Stomach smooth muscle (tissue), 2 donors: ENCODE results near the gene GGTLC3.
"Not testable (repeated sequence)": the region's sequence is repeated elsewhere in the genome, so short reads cannot be mapped to it uniquely, and the experiment has no call there.

ENCODE experiments used
- H3K27ac ChIP-seq: one replicate; pipeline ENCODE4 v1.7.0; 2013; ENCODE audit warnings: mild to moderate bottlenecking, low read length, inconsistent platforms
- H3K27me3 ChIP-seq, 2 donors: one replicate each; pipeline ENCODE4 v1.7.0; 2013; ENCODE audit warnings: low read length in 2 of 2; ENCODE audit not compliant: insufficient read depth in 2 of 2, control insufficient read depth in 1 of 2
- H3K36me3 ChIP-seq, 2 donors: one replicate each; pipeline ENCODE4 v1.7.0; 2013; ENCODE audit warnings: low read length in 2 of 2; ENCODE audit not compliant: control insufficient read depth in 2 of 2, insufficient read depth in 2 of 2
- H3K4me1 ChIP-seq: one replicate; pipeline ENCODE4 v1.7.0; 2013; ENCODE audit warnings: low read length; ENCODE audit not compliant: control insufficient read depth, insufficient read depth
- H3K4me3 ChIP-seq, 2 donors: one replicate each; pipeline ENCODE4 v1.7.0; 2013; ENCODE audit warnings: low read length in 2 of 2
- H3K9ac ChIP-seq, 2 donors: one replicate each; pipeline ENCODE4 v1.7.0; 2013; ENCODE audit warnings: low read length in 2 of 2, mild to moderate bottlenecking in 1 of 2
- H3K9me3 ChIP-seq, 2 donors: one replicate each; pipeline ENCODE4 v1.7.0; 2013; ENCODE audit warnings: low read length in 2 of 2; ENCODE audit not compliant: control insufficient read depth in 2 of 2
- donor health status: healthy.
- donor health status: Pancreatic carcinoma.

The GGTLC3 gene

DNA sequence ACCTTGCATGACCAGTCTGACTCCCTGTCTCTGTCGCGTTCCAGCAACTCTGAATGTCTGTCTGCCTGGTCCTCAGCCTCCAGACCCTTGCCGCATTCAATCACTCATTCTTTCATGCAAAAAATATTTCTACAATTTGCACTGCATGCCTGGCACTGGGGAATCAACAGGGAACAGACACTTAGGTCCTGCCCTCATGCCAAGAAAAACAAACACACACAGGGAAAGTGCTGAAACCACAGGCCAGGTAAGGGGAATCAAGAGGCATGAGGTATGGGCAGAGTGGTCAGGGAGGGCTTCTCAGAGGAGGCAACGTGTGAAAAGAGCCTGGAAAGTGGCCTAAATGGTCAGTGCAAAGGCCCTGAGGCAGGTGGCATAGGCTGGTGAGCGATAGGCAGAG, at the start of gene GGTLC3:
Gene GGTLC3 (minus strand): TSS at position 101 of the 400 bp plus-strand sequence. CDS start 264 bp downstream, outside the sequence.
- not testable (repeated sequence) for H3K4me1 ChIP-seq, H3K27me3 ChIP-seq, H3K36me3 ChIP-seq, H3K4me3 ChIP-seq, H3K9me3 ChIP-seq, H3K27ac ChIP-seq, H3K9ac ChIP-seq

DNA sequence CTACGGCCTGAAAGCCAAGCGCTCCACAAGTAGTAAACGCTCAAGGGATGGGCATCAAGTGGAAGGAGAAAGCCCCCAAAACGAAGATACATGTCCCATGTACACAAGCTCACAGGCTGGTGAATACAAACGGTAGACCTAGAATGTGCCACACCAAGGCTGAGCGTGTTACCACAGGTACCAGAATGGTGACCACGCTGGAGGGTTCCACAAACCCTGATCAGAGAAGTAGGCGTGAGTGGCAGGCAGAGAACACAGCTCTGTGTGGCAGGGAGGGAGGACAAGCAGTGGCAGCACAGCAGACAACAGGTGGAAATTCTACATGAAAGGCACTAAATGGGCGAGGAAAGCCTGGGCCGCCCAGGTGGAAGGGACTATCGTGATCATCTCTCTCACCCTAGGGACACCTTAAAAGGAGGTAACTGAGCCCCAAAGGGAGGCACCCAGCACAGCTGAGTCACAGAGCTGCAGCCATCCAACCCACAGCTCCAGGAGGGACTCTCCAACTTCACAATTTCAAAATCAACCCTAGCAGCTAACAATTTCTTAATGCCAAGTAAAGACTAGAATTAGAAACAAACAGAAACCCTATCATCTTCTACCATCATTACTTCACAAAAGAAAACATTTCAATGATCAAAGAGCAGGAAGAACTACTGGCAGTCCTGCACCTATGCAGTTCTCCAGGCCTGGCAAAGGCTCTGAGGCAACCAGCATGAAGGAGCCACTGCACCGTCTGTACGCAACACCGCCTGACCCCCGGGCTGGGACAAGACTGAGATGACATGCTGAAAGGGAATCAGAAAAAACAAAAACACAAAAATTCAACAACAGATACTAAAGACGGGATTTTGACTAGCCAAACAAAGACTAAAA, 42.4 kb upstream of the GGTLC3 start:
- not testable (repeated sequence) for H3K27ac ChIP-seq, H3K27me3 ChIP-seq, H3K9ac ChIP-seq, H3K9me3 ChIP-seq, H3K4me3 ChIP-seq, H3K4me1 ChIP-seq, H3K36me3 ChIP-seq

DNA sequence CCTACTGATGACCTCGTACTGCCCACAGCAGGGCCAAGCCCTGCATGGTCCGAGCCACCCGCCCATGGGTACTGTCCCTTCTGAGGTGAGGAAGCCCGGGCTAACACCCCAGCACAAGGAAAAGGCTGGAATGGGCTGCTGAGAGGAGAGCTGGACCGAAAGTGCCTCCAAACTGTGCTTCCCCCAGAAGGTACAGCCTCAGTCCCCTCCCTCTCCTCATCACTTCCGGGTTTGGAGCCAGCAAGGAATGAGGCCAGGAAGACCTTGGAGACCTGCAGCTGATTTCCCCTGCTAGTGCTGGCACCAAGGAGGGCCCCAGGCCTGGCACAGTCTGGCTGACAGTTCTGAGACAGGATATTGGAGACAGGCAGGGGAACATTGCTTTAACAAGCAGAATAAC, 41.0 kb upstream of the GGTLC3 start:
- H3K4me3 ChIP-seq, H3K27me3 ChIP-seq, H3K9ac ChIP-seq, H3K4me1 ChIP-seq, H3K36me3 ChIP-seq, H3K27ac ChIP-seq, H3K9me3 ChIP-seq: not testable (repeated sequence)

DNA sequence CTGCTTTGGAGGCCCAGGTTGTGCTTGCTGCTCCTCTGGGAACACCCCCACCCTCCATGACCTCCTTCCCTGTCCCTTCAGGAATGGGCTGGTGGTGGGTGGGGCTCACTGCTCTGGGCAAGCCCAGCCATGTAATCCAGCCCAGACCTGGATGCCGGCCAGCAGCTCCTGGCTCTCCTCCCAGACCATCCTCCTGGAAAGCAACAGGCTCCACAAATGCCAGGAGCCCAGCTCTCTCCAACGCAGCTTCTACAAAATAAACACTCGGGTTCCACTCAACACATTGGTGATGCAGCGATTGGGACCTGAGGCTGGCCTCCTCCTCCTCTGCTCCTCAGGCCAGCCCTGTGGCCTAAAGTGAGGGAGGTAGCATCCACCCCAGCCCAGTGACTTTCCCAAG, 40.6 kb upstream of the GGTLC3 start:
- H3K4me3 ChIP-seq, H3K27me3 ChIP-seq, H3K9ac ChIP-seq, H3K4me1 ChIP-seq, H3K36me3 ChIP-seq, H3K27ac ChIP-seq, H3K9me3 ChIP-seq: not testable (repeated sequence)

DNA sequence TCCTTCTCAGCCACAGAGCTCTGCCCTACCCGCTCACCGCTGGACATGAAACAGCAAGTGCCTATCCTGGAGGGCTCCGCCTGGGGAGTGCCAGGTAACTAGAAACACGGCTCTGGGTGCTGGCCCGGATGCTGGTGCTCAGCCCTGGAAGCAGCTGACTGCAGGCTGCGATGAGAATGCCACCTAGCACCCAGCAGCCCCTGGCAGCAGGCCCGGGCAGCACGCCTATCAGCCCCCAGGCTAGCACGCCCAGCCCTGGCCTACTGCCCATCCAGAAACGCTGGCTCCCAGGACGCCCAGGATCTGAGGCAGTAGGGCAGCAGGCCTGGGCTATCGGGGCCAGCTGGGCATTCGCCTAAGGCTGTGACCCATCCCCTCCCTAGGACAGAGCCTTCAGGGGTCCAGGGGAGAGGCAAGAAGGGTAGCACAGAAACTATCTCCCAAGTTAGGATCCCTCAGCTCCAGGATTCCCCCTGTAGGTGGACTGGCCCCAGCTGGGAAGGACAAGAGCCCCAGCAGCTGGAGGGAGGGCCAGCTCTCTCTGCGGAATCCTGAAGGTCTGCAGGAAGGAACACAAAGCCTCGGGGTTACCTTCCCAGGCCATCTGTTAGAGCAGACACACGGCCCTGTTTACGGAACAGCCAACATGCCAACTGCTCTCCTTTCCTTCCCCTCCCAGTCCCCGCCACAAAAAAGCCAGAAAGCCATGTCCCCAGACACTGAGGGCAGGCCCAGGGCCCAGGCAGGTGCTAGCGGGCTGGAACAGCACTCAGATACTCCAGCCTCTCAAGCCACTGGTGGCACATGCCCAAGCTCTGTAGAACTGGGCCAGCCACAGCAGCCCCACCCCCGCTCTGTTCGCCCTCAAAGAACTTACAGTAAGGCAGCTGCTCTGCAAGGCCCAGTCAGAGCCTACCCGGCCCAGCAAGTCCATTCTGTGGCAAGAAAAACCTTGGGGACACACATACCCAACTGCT, 36.6 kb upstream of the GGTLC3 start:
- not testable (repeated sequence) for H3K9me3 ChIP-seq, H3K4me1 ChIP-seq, H3K9ac ChIP-seq, H3K27ac ChIP-seq, H3K27me3 ChIP-seq, H3K36me3 ChIP-seq, H3K4me3 ChIP-seq

DNA sequence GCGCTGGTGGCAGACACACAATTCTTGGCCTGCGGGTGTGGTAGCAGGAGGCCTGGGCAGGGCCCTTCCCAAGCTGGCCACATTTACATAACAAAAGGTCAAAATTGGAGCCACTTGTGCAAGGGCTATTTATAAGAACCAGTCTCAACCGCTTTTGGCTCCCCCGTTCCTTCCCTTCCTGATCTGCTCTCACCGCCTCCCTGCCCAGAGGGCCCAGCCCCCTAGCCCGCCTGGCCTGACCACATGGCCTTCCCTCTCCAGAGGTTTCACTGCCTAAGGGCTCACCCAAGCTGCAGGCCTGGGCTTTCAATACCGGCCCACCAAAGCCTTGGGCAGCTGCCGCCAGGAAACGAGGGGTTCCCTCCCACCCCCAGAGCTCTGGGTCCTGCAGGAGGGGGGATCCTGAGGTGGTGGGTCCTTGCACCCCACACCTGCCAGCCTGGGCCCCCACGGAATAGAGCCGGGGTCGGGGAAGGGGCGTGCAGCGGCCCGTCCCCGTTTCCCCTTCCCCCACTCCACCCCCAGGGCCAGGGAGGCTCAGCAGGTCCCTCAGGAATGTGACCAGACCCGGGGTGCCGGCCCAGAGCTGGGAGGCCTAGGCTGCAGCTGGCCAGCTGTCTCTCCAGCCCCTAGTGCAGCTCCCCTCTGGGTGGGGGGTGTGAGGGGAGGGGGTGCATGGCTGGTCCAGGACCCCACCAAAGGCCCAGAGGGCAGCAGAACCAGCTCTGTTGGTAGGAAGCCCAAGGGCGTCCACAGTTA, 35.1 kb upstream of the GGTLC3 start:
- H3K9me3 ChIP-seq, H3K4me1 ChIP-seq, H3K36me3 ChIP-seq, H3K9ac ChIP-seq, H3K27me3 ChIP-seq, H3K4me3 ChIP-seq, H3K27ac ChIP-seq: not testable (repeated sequence)

DNA sequence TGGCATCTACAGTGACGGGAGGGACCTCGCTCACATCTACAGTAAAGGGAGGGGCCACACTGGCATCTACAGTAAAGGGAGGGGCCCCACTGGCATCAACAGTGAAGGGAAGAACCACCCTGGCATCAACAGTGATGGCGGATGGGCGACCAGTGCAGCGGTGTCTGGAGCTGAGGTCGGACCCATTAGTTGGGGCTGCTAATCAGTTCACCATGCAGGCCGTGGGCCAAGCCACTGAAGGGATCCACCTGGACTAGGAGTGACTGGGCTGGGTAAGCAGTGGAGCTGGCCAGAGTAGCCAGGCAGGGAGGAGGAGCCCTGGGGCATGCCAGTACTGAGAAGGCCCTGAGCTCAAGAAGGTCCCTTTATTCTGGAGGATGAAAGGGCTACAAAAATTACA, 33.1 kb upstream of the GGTLC3 start:
- not testable (repeated sequence) for H3K27me3 ChIP-seq, H3K4me1 ChIP-seq, H3K9ac ChIP-seq, H3K4me3 ChIP-seq, H3K36me3 ChIP-seq, H3K27ac ChIP-seq, H3K9me3 ChIP-seq

DNA sequence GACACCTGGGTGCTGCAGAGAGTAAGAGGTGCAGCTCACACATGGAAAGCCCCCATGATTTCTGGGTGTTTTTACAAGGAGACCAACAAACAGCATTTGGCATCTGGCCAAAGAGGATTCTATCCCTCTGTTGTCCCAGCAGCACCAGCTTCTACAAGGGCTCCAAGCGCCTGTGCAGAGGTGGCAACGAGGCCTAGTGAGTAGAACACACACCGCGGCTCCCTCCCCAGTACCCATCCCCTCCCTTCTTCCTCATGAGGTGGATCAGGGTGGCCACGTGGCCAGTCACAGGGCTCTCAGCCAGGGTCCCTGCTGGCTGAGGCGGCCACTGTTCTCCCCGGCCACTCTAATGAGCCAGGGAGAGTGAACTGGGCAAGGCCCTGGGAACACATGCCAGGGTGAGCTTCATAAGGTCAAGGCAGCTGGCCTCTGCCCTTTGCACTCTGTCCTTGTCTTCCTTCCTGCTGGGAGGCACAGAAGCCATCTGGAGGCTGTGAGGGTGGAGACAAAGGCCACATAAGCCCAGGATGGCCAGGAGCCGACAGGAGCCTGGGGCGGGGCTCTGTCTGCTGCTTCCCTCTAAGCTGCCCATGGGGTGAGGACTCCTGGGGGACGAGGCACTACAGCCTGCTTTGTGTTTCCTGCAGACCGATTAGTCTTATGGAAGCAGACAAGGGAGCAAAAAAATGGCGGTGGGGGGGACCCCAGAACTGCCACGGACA, 31.7 kb upstream of the GGTLC3 start:
- H3K9me3 ChIP-seq, H3K4me3 ChIP-seq, H3K27ac ChIP-seq, H3K9ac ChIP-seq, H3K27me3 ChIP-seq, H3K4me1 ChIP-seq, H3K36me3 ChIP-seq: not testable (repeated sequence)

DNA sequence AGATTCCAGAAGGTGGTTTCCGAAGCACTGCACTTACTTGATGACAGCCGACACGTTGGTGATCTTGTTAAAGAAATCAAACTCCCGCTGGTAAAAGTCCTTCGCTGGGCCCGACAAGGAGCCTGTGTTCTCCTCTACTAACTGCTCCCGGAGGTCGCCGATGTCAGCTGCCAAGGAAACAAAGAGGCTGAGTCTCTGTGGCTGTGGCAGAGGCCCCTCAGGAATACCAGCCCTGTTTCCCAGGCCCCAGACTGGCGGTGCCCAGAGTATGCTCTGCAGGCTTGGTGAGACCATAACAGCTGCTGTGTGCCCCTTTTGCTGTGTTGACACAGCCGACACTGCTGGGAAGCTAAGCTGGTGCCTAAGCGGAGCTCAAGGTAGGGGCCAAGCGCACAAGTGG, 26.7 kb upstream of the GGTLC3 start:
- not testable (repeated sequence) for H3K4me1 ChIP-seq, H3K36me3 ChIP-seq, H3K4me3 ChIP-seq, H3K27me3 ChIP-seq, H3K9ac ChIP-seq, H3K27ac ChIP-seq, H3K9me3 ChIP-seq

DNA sequence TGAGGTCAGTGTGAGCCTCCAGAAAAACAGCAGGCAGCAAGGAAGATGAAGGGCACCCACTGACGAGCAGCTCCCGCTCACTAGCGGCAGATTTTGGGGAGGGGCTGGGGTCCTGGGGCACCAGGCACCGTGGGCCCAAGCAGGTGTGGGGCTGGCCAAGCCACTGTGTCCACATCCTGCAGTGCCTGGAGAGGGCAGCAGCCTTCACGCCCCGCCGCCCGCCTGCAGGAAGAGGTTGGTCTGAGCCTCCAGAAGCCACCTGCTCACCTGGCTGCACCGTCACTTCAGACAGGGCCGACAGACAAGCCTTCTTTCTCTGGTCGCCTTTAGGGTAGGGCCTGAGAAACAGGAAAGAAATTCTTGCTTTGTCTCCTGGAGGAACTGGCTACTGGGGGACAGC, 25.4 kb upstream of the GGTLC3 start:
- H3K9me3 ChIP-seq, H3K9ac ChIP-seq, H3K4me3 ChIP-seq, H3K27me3 ChIP-seq, H3K27ac ChIP-seq, H3K4me1 ChIP-seq, H3K36me3 ChIP-seq: not testable (repeated sequence)
